Stimulated activated effector memory CD8-positive, alpha-beta T cell treated with anti-CD3 and anti-CD28 coated beads, Interleukin-12 subunit alpha, Interleukin-12 subunit beta, amount 100 ng/mL, for 72 hours (primary cell): ENCODE data around the gene DNAH11.
"Not testable (repeated sequence)": the region's sequence is repeated elsewhere in the genome, so short reads cannot be mapped to it uniquely, and the experiment has no call there.

Experiments
- ATAC-seq: fragments of 150-1000 bp; cut with Tn5 transposase; 2 replicates; pipeline ENCODE4 v1.10.0; 2021
- DNase-seq, 2 donors: peaks; one replicate each; pipeline ENCODE4 v3.0.0; 2021 to 2022; ENCODE audit warnings: low spot score in 2 of 2
- H3K27ac Mint-ChIP-seq: one replicate; pipeline ENCODE4 v1.8.0; 2022; ENCODE audit warnings: mild to moderate bottlenecking, mixed read lengths
- H3K36me3 Mint-ChIP-seq: one replicate; pipeline ENCODE4 v1.8.0; 2022; ENCODE audit warnings: mild to moderate bottlenecking, mixed read lengths
- H3K4me1 Mint-ChIP-seq: one replicate; pipeline ENCODE4 v1.8.0; 2022; ENCODE audit warnings: mixed read lengths
- H3K4me3 Mint-ChIP-seq: one replicate; pipeline ENCODE4 v1.8.0; 2022; ENCODE audit warnings: mild to moderate bottlenecking, mixed read lengths
- H3K9me3 Mint-ChIP-seq: one replicate; pipeline ENCODE4 v1.8.0; 2022; ENCODE audit warnings: mixed read lengths

Gene DNAH11

DNA sequence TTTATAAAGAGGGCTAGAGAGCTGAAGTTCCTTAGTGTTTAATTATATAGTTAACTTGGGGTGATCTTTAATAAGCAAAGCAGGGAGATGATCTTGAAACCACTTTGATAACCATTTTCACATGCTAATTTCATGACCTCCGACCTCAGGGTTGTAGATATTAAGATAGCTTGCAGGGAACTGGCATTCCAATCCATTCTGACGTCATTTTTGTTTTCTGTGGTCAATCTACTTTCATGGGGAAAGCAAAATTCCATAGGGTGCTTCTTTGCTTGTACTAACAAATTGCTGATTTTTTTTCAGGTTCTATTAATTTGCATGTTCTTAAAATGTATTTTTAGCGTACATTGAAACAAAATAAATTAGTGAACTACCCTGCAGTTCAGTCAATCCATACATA is 263.5 kb downstream of the DNAH11 start:
- no peak overlapping the region for H3K4me3 Mint-ChIP-seq
- no peak for DNase-seq
- no peaks in the 10 kb centered on the region for H3K36me3 Mint-ChIP-seq
- H3K4me1 Mint-ChIP-seq = no peaks in the 10 kb centered on the region
- no peak for ATAC-seq
- H3K9me3 Mint-ChIP-seq = no peaks in the 10 kb centered on the region
- no peak overlapping the region for H3K27ac Mint-ChIP-seq

DNA sequence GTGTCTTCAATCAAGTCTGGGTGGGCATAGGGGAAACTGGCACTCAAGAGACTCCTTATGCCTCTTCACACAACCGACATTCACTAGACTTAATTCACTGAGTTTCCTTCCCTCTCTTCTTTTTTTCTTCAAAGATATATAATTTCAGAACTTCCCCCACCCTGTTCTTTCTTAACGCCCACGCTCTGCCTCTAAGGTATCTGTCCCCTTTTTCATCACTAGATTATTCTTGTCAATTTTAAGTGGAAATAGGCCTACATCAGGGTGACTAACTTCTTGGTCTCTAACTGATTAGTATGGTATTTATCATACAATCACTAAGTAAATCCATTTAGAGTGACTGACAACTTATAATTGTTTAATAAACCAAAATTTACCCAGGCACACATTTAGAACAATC is 276.2 kb downstream of the DNAH11 start:
- DNase-seq = no peak
- H3K36me3 Mint-ChIP-seq = no peaks in the 10 kb centered on the region
- H3K9me3 Mint-ChIP-seq = no peaks in the 10 kb centered on the region
- H3K4me1 Mint-ChIP-seq = no peaks in the 10 kb centered on the region
- no peak for ATAC-seq
- H3K4me3 Mint-ChIP-seq = no peak overlapping the region
- no peak overlapping the region for H3K27ac Mint-ChIP-seq

DNA sequence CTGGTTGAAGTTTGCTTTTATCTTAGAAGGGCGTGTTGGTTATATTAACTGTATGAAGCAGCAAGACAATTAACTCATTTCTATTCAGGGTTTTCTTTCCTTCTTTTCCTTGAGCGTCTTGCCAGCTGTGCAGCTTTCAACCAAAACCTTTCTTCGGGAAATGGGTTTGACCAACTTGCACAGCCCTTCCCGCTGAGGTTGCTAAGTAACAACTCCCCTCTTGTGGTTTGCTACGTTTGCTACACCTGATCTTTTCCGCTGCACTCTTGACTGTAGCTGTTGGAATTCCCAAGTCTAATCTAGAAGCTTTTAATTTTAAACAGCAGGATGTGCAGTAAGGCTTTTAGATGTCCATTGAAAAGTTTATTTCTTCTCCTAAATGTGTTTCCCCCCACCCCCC is 286.0 kb downstream of the DNAH11 start:
- Mint-ChIP-seq H3K4me1 (no peaks in the 10 kb centered on the region), H3K27ac (no peak overlapping the region), H3K9me3 (no peaks in the 10 kb centered on the region), H3K4me3 (no peak overlapping the region), H3K36me3 (no peaks in the 10 kb centered on the region)
- no peak for DNase-seq
- no peak for ATAC-seq

DNA sequence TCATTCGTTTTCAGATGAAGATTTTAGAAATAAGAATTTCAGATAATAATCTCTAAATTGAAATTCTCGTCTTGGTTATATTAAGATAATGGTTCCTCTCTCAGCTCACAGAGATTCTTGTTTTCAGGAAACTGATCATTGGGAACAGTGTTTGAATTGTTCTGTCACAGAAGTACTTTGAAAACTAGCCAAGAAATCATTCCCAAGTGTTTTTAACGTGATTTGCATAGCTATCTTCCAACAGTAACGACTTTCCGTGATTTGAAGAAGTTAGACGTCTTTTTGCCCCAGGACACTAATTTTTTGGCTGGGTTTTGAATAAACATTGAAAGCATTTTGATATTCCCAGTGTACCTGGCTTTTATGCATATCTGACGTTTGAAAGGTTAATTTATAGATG is 286.9 kb downstream of the DNAH11 start:
- Mint-ChIP-seq H3K9me3 (no peaks in the 10 kb centered on the region), H3K4me1 (no peaks in the 10 kb centered on the region), H3K4me3 (no peak overlapping the region), H3K27ac (no peak overlapping the region), H3K36me3 (no peaks in the 10 kb centered on the region)
- DNase-seq (no peak), ATAC-seq (no peak)

DNA sequence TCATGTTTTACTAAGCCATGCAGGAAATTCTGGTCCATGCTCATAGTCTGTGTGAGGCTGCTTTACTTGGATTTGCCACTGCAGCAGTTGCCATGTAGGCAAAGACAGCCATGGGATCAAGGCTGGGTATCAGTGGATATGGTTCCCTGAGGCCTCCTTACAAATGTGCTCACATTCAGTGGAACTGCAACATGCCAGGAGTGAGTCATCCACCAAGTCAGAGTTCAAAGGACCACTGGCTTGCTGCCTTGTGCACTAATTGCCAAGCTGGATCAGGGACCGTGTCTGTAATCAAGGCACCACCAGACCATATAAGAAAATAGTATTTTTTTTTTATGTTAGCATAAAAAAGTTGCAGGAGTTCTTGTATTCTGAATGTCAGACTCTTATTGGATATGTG is 301.9 kb downstream of the DNAH11 start:
- Mint-ChIP-seq H3K27ac (no peak overlapping the region), H3K4me1 (no peaks in the 10 kb centered on the region), H3K36me3 (no peaks in the 10 kb centered on the region), H3K4me3 (no peak overlapping the region), H3K9me3 (peaks cover 4% of the 10 kb centered on the region)
- DNase-seq (no peak), ATAC-seq (no peak)

DNA sequence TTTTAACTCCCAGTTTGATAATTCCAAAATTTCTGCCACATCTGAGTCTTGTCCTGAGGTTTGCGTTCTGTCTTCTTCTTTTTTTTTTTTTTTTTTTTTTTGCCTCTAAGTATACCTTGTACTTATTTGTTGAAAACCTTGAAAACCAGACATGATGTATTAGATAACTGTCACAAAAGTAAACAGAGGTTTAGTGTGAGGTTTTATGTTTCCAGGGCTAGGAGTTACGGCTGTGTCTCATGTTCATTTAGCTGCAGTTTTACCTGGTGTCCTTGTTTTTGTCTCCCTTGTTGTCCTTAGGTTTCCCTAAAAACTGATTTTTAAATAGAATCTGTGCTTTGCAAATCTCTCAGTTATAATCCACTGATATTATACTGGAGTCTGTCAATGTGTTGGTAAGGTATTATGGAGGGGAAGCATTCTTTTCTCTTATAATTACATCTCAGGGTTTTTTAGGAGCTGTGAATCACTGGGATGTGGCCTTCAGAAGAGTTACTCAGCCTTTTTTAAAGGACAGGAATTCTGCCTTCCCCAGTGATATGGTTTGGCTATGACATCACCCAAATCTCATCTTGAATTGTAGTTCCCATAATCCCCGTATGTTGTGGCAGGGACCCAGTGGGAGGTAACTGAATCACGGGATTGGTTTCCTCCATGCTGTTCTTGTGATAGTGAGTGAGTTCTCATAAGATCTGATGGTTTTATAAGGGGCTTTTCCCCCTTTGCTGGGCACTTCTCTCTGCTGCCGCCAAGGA is 307.9 kb downstream of the DNAH11 start:
- Mint-ChIP-seq H3K27ac (no peak overlapping the region), H3K9me3 (peaks cover 4% of the 10 kb centered on the region), H3K4me1 (no peaks in the 10 kb centered on the region), H3K4me3 (no peak overlapping the region), H3K36me3 (no peaks in the 10 kb centered on the region)
- no peak for DNase-seq
- no peak for ATAC-seq

DNA sequence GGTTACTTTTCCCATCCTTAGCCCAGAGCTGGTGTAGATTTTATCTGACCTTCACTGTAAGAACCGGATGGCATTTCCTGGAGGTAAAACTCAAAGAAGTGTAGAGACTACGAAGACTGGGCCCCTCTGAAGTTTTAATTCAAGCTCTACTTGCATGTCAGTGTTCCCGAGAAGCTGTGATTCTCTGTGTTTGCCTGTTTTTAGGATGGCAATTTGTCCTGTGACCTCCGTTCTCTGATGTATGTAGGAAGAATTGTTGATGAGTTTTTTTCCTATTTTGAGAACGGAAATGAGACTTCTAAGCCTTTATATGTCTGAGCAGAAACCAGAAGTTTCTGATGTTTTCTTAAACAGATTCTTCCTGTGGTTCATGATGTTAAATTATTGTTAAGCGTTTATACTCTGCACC is 308.7 kb downstream of the DNAH11 start:
- H3K9me3 Mint-ChIP-seq = peaks cover 4% of the 10 kb centered on the region
- no peak for ATAC-seq
- no peak overlapping the region for H3K27ac Mint-ChIP-seq

DNA sequence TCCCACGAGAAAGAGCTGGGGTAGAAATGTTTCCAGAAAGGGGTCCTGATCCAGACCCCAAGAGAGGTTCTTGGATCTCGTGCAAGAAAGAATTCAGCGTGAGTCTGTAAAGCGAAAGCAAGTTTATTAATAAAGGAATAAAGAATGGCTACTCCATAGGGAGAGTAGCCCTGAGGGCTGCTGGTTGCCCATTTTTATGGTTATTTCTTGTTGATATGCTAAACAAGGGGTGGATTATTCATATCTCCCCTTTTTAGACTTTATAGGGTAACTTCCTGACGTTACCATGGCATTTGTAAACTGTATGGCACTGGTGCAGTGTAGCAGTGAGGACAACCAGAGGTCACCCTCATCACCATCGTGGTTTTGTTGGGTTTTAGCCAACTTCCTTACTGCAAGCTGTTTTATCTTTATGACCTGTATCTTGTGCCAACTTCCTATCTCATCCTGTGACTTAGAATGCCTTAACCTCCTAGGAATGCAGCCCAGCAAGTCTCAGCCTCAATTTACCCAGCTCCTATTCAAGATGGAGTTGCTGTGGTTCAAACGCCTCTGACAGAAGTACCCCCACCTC is 322.9 kb downstream of the DNAH11 start:
- not testable (repeated sequence) for H3K36me3 Mint-ChIP-seq, H3K4me3 Mint-ChIP-seq, H3K27ac Mint-ChIP-seq, H3K9me3 Mint-ChIP-seq, DNase-seq, ATAC-seq, H3K4me1 Mint-ChIP-seq

More for the DNA sequence above, 308.7 kb downstream of the DNAH11 start:
- no peaks in the 10 kb centered on the region for H3K4me1 Mint-ChIP-seq
- DNase-seq = no peak
- no peak overlapping the region for H3K4me3 Mint-ChIP-seq
- H3K36me3 Mint-ChIP-seq = no peaks in the 10 kb centered on the region

DNA sequence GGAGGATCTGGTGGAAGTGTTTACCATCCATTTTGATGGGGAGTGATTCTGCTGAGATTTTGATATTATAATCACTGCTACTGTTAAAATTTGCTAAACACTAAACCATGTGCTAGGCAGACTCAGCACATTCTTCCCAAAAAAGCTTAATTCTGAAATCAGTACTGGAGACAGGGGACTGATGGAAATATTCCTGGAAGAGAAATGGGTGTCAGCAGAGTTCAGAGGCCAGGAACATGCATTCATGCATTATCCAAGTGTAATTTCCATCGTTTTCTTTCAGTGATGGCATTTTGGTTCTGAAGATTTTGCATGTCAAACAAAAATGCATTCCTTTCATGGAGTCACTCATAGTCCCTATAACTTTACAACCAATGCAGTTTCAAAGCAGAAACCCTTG is 323.9 kb downstream of the DNAH11 start:
- Mint-ChIP-seq H3K36me3 (no peaks in the 10 kb centered on the region), H3K4me1 (no peaks in the 10 kb centered on the region), H3K4me3 (no peak overlapping the region), H3K27ac (no peak overlapping the region), H3K9me3 (no peaks in the 10 kb centered on the region)
- ATAC-seq (no peak), DNase-seq (no peak)

DNA sequence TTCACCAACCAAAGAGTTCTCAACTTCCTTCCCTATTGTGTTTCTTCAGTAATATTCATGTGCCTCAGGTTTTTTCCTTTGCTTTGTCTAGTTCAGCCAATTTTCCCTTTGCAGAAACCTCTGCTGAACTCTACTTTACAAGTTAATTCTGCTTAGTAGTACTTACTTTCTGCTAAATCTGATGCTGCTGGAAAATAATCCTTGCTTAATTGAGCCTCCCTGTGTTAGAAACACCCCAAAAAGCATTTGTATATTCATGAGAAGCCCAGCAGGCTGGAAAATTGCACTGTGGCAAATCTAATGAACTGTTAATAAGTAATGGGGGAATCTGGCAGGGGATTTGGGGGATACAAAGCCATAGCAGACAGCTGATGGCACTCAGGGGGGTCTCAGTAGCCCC is 324.4 kb downstream of the DNAH11 start:
- DNase-seq (no peak), ATAC-seq (no peak)
- Mint-ChIP-seq H3K4me3 (no peak overlapping the region), H3K4me1 (no peaks in the 10 kb centered on the region), H3K36me3 (no peaks in the 10 kb centered on the region), H3K27ac (no peak overlapping the region), H3K9me3 (no peaks in the 10 kb centered on the region)

DNA sequence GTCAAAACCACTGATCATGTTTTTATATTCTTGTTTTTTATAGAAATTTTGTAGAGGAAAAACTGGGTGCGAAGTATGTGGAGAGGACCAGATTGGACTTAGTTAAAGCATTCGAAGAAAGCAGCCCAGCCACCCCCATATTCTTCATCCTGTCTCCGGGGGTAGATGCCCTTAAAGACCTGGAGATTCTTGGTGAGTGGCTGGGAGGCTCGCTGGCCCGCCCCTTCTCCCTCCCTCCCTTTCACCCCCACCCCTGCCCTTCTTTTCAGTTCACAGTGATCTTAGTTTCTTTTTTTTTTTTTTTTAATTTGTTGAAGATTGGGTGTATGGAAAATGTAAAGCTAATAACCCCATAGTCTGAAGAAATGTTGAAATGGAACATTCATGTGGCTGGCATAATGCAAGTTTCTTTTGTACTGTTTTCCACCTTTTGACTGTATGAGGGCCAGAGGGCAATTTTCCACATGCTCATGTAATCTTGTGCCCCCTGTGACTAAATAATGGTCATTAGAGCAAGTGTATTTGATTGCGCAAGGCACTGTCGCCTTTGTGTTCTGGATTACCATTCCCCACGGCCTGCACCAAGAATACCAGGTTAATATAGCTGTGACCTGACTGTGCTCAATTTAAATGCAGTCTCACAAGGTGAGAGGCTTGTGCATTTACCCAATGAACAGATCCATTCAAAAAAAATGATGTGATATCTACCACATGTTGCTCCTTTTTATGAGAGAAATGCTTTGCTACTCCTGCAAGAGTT is 325.2 kb downstream of the DNAH11 start:
- ATAC-seq (no peak), DNase-seq (no peak)
- Mint-ChIP-seq H3K36me3 (no peaks in the 10 kb centered on the region), H3K4me1 (no peaks in the 10 kb centered on the region), H3K9me3 (no peaks in the 10 kb centered on the region), H3K27ac (no peak overlapping the region), H3K4me3 (no peak overlapping the region)

DNA sequence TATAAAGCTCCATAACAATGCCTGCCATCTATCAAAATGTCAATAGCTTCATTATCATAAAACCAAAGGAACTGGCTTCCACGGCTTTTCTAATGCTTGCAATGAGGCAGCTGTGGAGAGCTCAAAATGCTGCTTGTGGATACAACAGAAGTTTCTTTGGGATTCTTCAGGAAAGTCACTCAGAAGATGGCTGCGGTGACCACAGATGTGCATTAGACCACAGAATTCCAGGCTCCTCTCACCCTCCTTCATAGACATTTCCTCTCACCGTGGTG is 325.7 kb downstream of the DNAH11 start:
- Mint-ChIP-seq H3K36me3 (no peaks in the 10 kb centered on the region), H3K27ac (no peak overlapping the region), H3K4me3 (no peak overlapping the region)

DNA sequence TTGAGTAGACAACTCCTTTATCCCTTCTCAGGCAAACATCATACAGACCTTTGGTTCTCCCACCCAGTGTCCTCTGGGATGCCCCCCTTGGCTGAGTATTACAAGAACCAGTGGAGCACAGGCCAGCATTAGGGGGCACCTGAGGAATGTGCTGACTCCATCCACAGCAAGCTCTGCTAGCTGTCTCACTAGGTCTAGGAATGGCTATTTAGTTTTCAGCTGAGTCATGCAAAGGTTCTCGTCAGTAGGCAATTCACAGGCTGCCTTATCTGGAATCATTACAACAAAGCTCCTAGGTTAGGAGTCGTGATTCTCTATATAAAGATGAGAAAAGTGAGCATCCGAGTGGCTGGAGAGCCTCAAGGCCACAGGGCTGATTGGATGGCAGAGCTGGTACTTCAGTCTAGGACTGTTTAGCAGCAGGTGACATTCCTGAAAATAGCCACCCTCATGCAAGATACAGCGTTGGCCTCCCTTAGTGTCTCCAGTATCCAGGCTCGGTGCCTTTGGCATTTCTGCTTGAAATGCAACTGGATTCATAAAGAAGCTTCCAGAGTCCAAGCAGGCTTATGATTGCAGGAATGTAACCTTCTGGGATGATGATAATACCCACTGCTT is 327.1 kb downstream of the DNAH11 start:
- no peak for ATAC-seq
- Mint-ChIP-seq H3K4me3 (no peak overlapping the region), H3K27ac (no peak overlapping the region), H3K4me1 (no peaks in the 10 kb centered on the region), H3K9me3 (no peaks in the 10 kb centered on the region), H3K36me3 (no peaks in the 10 kb centered on the region)
- no peak for DNase-seq

More for the DNA sequence above, 325.7 kb downstream of the DNAH11 start:
- Mint-ChIP-seq H3K4me1 (no peaks in the 10 kb centered on the region), H3K9me3 (no peaks in the 10 kb centered on the region)
- DNase-seq (no peak), ATAC-seq (no peak)

DNA sequence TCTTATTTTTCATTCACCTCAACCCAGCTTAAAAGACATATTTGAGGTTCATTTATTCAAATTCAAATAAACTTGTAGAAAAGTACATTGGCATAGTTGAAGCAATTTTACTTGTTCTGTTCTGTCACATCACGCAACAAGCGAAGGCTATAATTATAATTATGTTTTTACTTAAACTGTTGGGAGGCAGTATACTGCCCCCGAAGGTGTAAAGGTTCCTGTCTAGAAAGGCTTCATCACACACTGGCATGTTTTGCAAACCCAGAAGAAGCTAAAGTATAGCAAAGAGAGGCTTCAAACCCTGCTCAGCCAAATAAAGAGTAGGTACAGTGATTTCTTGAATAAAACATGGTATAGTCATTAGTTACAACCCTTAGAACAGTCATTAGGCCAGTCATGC is 340.2 kb downstream of the DNAH11 start:
- DNase-seq = no peak
- Mint-ChIP-seq H3K4me1 (no peaks in the 10 kb centered on the region), H3K27ac (no peak overlapping the region), H3K36me3 (no peaks in the 10 kb centered on the region), H3K4me3 (no peak overlapping the region), H3K9me3 (no peaks in the 10 kb centered on the region)
- ATAC-seq = no peak

DNA sequence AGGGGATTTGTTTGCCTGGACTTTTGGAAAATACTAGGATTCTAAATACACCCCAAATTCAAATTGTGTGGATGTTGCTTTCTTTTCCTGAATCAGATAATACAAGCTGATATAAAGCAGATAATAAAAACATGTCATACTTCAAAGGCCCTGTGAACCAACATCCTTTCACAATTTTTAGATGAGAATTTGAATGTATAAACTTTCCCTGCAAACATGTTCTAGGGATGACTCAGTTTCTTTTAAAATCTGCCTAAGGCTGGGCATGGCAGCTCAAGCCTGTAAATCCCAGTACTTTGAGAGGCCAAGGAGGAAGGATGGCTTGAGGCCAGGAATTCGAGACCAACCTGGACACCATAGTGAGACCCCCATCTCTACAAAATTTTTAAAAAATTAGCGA is 340.7 kb downstream of the DNAH11 start:
- not testable (repeated sequence) for DNase-seq, H3K4me3 Mint-ChIP-seq, ATAC-seq, H3K4me1 Mint-ChIP-seq, H3K9me3 Mint-ChIP-seq, H3K27ac Mint-ChIP-seq, H3K36me3 Mint-ChIP-seq

DNA sequence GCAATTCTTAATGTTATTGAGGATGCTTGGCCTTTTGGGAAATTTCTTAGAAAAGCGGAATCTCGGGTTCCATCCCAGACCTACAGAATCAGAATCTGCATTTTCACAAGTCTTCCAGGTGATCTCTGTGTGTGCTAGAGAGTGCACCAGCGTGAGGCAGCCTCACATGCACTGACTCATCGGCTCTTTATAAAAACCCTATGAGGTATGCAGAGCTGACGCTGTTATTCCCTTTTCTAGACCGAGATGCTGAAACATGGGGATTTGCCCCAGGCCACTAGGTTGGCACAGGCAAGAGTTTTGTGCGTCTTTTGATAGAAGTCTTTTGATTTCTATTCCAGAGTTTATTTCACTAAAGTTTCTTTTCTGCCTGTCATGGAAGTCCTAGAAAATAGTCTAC is 341.7 kb downstream of the DNAH11 start:
- Mint-ChIP-seq H3K36me3 (no peaks in the 10 kb centered on the region), H3K4me1 (no peaks in the 10 kb centered on the region), H3K4me3 (no peak overlapping the region), H3K27ac (no peak overlapping the region), H3K9me3 (no peaks in the 10 kb centered on the region)
- ATAC-seq (no peak), DNase-seq (no peak)
